HG03571 (cell line): ENCODE measurements around the gene TRAP1.
"Not testable (repeated sequence)": the region's sequence is repeated elsewhere in the genome, so short reads cannot be mapped to it uniquely, and the experiment has no call there.

Experiments
- ATAC-seq: cut with Tn5 transposase; IDR thresholded peaks from one replicate; pipeline ENCODE4 v1.9.1; 2021; ENCODE audit not compliant: unreplicated experiment

Gene TRAP1

DNA sequence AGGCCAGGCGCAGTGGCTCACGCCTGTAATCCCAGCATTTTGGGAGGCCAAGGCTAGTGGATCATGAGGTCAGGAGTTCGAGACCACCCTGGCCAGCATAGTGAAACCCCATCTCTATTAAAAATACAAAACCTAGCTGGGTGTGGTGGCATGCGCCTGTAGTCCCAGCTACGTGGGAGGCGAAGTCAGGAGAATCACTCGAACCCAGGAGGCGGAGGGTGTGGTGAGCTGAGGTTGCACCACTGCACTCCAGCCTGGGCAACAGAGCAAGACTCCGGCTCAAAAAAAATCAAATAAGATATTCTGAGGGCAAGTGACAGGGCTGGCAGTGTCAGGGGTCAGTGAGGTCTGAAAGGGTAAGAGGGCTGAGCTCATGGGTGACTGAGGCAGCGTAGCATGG lies 2.9 kb downstream of the TRAP1 start:
- not testable (repeated sequence) for ATAC-seq

- no peak for ATAC-seq
Measured at GRCh38 chr16:3713587-3714242, 3.6 kb downstream of the TRAP1 start.

DNA sequence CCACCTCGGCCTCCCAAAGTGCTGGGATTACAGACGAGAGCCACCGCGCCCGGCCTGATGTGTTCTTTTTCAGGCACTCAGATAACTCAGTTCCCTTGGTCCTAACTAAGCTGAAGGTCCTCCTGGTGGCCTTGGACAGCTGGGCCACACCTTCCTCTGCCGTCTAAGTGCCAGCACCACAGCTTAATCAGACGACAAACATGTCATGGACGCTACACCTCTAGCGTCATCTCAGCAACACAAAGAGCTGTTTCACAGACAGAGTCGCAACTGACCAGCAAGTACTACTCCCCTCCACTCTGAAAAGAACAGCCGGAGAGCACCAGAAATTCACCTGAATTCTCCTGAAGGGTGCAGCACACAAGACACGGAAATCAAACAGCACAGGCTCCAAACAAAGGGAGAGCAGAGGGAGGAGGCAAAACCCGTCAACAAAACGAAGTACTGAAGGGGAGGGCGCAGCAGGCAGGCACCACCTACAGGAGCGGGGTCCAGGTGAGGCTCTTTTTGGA lies 4.4 kb downstream of the TRAP1 start:
- ATAC-seq: no peak

GRCh38 chr16:3706253-3707012 lies 10.9 kb downstream of the TRAP1 start:
- ATAC-seq: no peak

- ATAC-seq: no peak
Measured at GRCh38 chr16:3702082-3702481, 15.2 kb downstream of the TRAP1 start.

DNA sequence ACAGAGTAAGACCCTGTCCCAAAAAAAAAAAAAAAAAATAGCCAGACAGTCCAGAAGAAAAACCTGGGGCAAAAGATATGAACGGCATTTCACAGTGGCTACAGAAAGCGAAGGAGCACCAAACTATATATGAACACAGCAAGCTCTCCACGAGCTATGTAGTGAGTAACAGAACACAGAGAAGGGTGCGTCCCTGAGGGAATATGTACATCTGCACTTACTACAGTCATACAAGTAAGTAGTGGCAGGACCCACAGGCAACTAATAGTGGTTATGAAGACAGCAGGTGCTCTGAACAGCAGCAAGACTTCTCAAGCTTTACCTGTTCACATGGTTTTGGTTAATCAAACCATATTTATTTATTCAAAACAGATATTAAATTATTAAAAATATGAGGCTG lies 15.8 kb downstream of the TRAP1 start:
- ATAC-seq: no peak

- ATAC-seq: no peak
Measured at GRCh38 chr16:3698941-3699340, 18.4 kb downstream of the TRAP1 start.

DNA sequence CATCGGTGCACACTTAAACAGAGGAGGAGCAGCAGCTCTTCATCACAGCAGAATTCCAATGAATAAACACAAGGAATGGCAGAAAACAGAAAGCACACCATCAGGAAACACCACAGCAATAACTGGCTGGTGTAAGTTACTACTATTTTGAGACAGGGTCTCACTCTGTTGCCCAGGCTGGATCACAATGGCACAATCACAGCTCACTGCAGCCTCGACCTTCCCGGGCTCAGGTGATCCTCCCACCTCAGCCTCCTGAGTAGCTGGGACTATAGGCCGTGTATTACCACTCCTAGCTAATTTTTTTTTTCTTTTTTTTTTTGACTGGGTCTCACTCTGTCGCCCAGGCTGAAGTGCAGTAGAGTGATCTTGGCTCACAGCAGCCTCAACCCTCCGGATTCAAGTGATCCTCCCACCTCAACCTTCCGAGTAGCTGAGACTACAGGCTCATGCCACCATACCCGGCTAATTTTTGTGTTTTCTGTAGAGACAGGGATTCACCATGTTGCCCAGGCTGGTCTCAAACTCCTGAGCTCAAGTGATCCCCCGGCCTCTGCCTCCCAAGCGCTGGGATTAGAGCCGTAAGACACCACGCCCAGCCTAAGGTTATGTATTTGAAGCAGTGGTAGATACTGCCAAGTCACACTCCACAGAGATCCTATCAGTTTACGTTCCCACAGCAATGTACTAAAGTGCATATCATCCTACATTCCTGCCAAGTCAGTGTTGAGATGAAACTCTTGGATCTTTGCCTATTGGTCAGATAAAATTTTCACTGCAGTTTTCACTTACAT lies 20.7 kb downstream of the TRAP1 start:
- no peak for ATAC-seq

DNA sequence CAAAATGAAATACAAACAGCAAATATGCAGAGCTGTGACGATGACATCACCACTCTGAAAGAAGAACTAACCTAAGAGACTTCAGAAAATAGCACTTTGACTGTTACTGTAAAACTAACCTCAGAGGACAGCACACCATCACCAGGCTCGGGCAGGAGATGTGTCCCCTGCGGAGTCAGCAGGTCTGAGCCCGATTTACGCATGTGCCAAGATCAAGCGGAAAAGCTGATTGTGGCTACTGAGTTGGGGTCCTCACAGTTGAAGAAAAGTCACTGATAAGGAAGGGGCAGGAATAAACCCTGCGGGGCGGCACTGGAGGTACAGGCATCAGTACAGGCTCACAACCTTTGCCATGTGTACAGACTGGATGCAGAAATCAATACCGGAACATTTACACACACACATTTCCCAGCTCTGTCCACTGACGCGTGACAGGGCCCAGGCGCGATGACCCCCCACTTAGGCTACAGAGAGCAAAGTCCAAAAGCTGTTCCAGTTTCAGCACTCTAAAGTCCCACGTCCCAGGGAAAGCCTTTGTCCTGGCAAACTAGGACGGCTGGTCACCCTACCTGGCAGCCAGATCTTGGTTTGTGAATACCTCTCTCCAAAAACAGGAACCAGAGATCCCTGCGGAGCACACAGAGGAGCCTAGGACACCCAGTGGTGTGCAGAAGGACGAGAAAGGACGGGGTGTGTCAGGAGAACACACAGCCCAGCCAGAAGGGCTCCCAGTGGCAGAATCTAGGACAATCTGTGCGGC lies 21.5 kb downstream of the TRAP1 start:
- ATAC-seq: no peak

DNA sequence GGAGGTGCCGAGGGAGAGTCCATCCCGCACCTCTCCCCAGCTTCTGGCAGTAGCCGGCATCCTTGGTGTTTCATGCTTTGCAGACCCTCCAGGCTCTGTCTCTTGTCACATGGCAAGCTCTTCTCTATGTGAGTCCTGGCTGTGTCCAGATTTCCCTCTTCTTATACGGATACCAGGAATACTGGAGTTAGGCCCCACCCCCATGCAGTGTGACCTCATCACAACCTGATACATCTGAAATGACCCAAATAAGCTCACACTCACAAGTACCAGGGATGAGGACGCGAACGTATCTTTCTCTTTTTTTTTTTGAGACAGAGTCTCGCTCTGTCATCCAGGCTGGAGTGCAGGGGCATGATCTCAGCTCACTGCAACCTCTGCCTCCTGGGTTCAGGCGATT lies 23.3 kb downstream of the TRAP1 start:
- ATAC-seq: no peak

- ATAC-seq: no peak
Measured at GRCh38 chr16:3691761-3692160, 25.6 kb downstream of the TRAP1 start.

- ATAC-seq: no peak
Measured at GRCh38 chr16:3690980-3691720, 26.2 kb downstream of the TRAP1 start.

DNA sequence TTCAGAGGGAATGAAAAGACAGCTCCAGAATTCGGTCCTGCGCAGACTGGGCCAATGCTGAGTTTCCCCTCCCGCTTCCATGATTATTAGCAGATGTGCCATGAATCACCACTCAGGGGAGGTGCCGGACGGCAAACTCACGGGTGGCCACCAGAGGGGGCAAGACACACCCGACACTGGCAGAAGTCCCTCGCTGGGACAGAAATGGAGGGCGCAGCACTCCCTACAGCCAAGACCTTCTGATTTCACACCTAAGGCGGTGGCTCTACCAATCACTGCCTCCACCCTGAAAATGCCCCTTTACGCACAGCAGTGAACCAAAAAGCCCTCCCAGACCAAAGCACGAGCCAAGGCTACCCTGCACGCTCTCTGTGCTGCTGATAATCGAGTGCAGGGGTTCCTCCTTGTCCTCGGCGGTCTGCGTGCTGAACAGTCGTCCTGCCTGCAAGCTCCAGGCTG lies 26.8 kb downstream of the TRAP1 start:
- ATAC-seq: no peak

GRCh38 chr16:3689731-3690130 lies 27.6 kb downstream of the TRAP1 start:
- ATAC-seq: no peak

GRCh38 chr16:3687792-3688191 lies 29.5 kb downstream of the TRAP1 start:
- ATAC-seq: no peak

DNA sequence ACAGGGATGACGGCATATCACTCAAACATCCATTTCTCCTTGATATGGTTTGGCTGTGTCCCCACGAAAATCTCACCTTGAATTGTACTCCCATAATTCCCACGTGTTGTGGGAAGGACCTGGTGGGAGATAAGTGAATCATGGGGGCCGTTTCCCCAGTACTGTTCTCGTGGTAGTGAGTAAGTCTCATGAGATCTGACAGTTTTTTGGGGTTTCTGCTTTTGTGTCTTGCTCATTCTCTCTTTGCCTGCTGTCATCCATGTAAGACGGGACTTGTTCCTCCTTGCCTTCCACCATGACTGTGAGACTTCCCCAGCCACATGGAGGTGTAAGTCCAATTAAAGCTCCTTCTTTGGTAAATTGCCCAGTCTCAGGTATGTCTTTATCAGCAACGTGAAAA lies 30.3 kb downstream of the TRAP1 start:
- ATAC-seq: no peak

- no peak for ATAC-seq
Measured at GRCh38 chr16:3681206-3681605, 36.1 kb downstream of the TRAP1 start.

GRCh38 chr16:3677994-3678393 lies 39.3 kb downstream of the TRAP1 start:
- no peak for ATAC-seq

GRCh38 chr16:3675601-3676130 lies 41.7 kb downstream of the TRAP1 start:
- ATAC-seq: no peak
